Stimulated activated naive CD8-positive, alpha-beta T cell treated with anti-CD3 and anti-CD28 coated beads, Interleukin-15, Interleukin-2, amounts not matched to agents 100 ng/mL and 50 ng/mL, for 24 hours (primary cell): ENCODE results near the gene SOD3.

Experiments used
- H3K27ac Mint-ChIP-seq: one replicate; pipeline ENCODE4 v1.8.0; 2021; ENCODE audit warnings: mild to moderate bottlenecking, mixed read lengths
- H3K27me3 Mint-ChIP-seq: one replicate; pipeline ENCODE4 v1.8.0; 2021; ENCODE audit warnings: mixed read lengths
- H3K36me3 Mint-ChIP-seq: one replicate; pipeline ENCODE4 v1.8.0; 2021; ENCODE audit warnings: low read depth, mixed read lengths
- H3K4me1 Mint-ChIP-seq: one replicate; pipeline ENCODE4 v1.8.0; 2021; ENCODE audit warnings: low read depth, mixed read lengths
- H3K4me3 Mint-ChIP-seq: one replicate; pipeline ENCODE4 v1.8.0; 2021; ENCODE audit warnings: mild to moderate bottlenecking, mixed read lengths
- H3K9me3 Mint-ChIP-seq: one replicate; pipeline ENCODE4 v1.8.0; 2021; ENCODE audit warnings: mixed read lengths

The SOD3 gene, protein sequence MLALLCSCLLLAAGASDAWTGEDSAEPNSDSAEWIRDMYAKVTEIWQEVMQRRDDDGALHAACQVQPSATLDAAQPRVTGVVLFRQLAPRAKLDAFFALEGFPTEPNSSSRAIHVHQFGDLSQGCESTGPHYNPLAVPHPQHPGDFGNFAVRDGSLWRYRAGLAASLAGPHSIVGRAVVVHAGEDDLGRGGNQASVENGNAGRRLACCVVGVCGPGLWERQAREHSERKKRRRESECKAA

DNA sequence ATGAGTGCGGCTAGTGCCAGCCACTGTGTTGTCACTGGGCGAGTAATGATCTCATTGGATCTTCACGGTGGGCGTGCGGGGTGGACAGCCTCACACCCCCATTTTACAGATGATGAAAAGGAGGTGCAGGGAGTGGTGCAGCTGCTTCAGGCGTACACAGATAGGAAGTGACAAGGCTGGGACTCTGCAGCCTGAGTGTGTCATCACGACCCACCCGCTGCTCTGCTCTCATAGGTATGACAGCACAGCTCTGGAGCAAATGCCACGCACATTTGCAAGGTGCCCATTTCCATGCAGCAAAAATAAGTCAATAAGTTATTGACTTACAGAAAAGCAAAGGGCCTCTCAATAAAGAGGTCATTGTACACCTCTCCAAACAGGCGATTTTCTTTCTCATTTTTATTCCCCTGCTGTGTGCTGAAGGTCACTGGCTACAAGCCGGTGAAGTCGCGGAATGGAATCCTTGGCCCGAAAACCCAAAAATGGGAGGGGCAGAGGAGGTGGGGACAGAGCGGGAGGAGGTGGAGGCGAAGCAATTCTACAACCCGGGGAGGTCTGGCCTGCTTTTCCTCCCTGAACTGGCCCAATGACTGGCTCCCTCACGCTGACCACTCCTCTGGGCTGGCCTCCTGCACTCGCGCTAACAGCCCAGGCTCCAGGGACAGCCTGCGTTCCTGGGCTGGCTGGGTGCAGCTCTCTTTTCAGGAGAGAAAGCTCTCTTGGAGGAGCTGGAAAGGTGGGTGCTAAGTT, at the start of gene SOD3:
Gene SOD3, plus strand, starts transcription at position 658 of the 750 bp plus-strand sequence. CDS start 3,949 bp downstream, outside the sequence.
- no peaks in the 10 kb centered on the region for H3K36me3 Mint-ChIP-seq
- H3K4me1 Mint-ChIP-seq: no peaks in the 10 kb centered on the region
- peaks cover 20% of the 10 kb centered on the region for H3K27me3 Mint-ChIP-seq
- no peak within 1 kb of the TSS for H3K27ac Mint-ChIP-seq
- no peaks in the 10 kb centered on the region for H3K9me3 Mint-ChIP-seq
- no peak within 1 kb of the TSS for H3K4me3 Mint-ChIP-seq

DNA sequence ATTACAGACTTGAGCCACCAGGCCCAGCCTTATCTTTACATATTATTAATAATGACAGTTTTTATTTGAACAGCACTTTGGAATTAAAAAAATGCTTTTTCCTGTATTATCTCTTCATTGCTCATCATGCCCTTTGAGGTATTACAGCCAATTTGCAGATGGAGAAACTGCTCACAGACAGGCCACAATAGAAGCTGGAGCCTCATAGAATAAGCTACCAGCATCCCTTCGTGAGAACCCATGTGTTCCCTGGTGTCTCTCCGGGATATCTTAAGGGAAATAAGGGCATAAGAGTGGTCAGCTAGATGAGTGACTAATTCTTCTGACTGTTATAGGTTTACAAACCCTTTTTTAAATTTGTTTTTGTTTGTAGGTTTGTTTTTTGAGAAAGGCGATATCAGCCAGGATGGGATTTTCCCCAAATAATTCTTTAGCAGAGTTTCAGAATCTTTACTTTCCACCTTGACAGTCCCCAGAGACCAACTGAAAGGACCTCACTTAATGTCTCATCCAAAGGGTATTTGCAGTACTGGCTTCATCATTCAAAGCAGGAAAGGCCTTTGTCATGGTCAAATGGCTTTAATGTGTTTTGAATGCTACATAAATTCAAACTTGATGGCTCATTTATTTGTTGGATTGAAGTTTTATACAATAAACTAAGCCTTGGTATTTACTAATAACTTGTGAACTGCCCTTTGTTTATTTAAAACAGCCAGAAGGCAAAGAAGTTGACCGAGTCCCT, 48.0 kb upstream of the SOD3 start:
- Mint-ChIP-seq H3K36me3 (no peaks in the 10 kb centered on the region), H3K4me3 (no peak overlapping the region), H3K27me3 (no peaks in the 10 kb centered on the region), H3K27ac (no peak overlapping the region), H3K9me3 (no peaks in the 10 kb centered on the region), H3K4me1 (no peaks in the 10 kb centered on the region)

DNA sequence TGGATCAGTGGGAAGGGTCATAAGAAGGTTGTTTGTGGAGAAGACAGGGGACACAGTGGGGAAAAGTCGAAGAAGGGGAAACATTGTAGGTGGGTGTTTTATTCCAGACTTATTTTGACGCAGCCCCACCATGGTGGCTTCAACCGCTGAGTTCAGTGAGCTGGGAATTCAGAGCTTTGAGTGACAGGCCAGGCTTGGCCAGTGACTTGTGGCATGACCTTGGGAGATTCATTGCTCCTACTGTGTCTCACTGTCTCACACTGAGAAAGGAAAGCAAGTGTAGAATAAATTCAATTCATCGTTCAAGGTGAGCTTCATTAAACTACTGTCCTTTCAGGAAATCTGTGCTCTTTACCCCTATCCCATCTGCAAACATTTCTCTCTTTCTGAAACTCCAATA, 47.4 kb upstream of the SOD3 start:
- H3K27me3 Mint-ChIP-seq: no peaks in the 10 kb centered on the region
- no peaks in the 10 kb centered on the region for H3K9me3 Mint-ChIP-seq

DNA sequence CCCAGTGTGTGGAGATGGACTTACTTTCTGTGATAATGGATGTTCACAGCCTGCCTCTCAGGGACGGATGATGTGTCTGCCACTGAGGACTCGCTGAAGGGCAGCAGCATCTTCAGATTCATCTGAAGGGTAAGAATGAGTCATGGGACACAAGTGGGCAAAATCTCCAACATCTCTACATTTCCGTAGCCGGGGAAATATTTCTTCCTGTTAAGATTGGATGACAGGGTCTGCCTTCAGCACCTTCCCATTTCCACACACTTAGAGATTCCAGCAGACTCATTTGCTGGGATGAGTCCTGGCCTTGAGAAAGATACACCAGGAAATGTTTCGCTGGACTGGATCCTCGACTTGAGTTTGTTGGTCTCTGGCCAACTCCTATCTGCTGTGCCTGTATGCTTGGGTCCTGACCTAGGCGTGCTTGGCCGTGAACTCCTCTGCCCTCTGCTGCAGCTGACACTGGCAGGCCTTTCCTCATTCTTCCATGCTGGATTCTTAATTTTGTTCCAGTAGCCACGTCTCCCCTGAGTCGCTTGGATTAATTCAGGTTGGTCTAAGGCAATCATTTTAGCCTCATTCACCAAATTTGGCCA, 46.5 kb upstream of the SOD3 start:
- H3K4me3 Mint-ChIP-seq: no peak overlapping the region
- no peaks in the 10 kb centered on the region for H3K4me1 Mint-ChIP-seq
- H3K27me3 Mint-ChIP-seq: no peaks in the 10 kb centered on the region
- no peaks in the 10 kb centered on the region for H3K9me3 Mint-ChIP-seq
- no peaks in the 10 kb centered on the region for H3K36me3 Mint-ChIP-seq
- H3K27ac Mint-ChIP-seq: no peak overlapping the region

More for the DNA sequence above, 47.4 kb upstream of the SOD3 start:
- Mint-ChIP-seq H3K36me3 (no peaks in the 10 kb centered on the region), H3K4me3 (no peak overlapping the region), H3K4me1 (no peaks in the 10 kb centered on the region), H3K27ac (no peak overlapping the region)

DNA sequence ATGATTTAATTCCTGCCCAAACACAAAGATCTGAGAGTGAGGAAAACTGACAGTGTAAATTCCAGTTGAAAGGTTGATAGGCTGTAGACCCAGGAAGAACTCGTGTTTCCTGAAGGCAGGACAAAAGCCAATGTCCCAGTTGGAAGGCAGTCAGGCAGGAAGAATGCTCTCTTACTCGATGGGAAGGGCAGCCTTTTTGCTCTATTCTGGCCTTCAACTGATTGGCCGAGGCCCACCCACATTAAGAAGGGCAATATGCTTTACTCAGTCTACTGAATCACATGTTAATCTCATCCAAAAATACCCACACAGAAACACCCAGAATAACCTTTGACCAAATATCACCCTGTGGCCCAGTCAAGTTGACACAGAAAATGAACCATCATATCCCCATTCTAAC, 45.3 kb upstream of the SOD3 start:
- no peak overlapping the region for H3K4me3 Mint-ChIP-seq
- no peak overlapping the region for H3K27ac Mint-ChIP-seq
- H3K36me3 Mint-ChIP-seq: no peaks in the 10 kb centered on the region
- no peaks in the 10 kb centered on the region for H3K9me3 Mint-ChIP-seq
- H3K27me3 Mint-ChIP-seq: no peaks in the 10 kb centered on the region
- H3K4me1 Mint-ChIP-seq: no peaks in the 10 kb centered on the region

DNA sequence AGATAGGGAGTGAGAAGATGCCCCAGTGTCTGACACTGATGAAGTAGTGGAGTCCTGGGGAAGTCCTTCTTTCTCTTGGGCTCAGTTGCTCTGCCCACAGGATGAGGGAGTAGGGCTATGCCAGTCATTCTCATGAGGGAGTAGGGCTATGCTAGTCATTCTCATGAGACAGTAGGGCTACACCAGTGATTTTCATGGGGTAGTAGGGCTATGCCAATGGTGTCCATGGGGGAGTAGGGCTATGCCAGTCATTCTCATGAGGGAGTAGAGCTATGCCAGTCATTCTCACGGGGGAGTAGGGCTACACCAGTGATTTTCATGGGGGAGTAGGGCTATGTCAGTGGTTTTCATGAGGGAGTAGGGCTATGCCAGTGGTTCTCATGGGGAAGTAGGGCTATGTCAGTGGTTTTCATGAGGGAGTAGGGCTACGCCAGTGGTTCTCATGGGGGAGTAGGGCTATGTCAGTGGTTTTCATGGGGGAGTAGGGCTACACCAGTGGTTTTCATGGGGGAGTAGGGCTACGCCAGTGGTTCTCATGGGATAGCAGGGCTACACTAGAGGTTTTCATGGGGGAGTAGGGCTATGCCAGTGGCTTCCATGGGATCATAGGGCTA, 43.3 kb upstream of the SOD3 start:
- no peaks in the 10 kb centered on the region for H3K36me3 Mint-ChIP-seq
- no peaks in the 10 kb centered on the region for H3K4me1 Mint-ChIP-seq
- peaks cover 9% of the 10 kb centered on the region for H3K9me3 Mint-ChIP-seq
- no peaks in the 10 kb centered on the region for H3K27me3 Mint-ChIP-seq
- no peak overlapping the region for H3K27ac Mint-ChIP-seq
- H3K4me3 Mint-ChIP-seq: no peak overlapping the region

DNA sequence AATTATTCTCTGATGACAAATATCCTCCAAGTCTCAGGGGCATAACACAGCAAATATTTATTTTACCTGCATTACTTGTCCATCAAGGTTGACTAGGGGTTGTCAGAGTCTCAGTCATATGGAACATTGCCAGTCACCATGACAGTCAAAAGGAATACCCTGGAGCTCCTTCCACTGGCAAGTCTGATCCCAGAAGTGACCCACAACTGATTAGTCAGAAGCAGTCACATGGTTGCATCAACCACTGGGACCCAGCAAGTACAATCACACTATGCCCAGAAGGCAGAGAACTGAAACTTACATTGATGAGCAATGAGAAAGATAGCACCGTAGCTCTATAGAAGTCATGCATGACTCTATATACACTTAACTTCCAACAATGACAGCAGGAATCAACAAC, 41.9 kb upstream of the SOD3 start:
- Mint-ChIP-seq H3K27ac (no peak overlapping the region), H3K4me1 (no peaks in the 10 kb centered on the region), H3K36me3 (no peaks in the 10 kb centered on the region), H3K9me3 (peaks cover 9% of the 10 kb centered on the region), H3K4me3 (no peak overlapping the region), H3K27me3 (no peaks in the 10 kb centered on the region)

DNA sequence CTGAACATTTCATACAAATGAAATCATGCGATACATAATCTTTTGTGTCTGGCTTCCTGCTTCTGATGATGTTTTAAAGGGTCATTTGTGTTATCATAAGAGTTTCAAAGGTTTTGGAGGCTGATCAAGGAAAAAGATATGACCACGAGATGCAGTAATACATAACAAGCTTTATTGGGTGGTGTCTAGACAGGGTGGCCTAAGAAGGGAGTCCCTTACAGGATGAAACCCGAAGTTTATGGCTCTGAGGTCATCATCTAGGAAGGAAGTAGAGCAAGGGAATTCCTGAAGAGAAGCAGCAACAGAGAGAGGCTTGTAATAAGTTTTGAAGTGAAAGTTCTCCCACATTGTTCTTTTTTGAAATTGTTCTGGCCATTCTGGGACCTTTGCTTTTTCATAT, 40.8 kb upstream of the SOD3 start:
- Mint-ChIP-seq H3K36me3 (no peaks in the 10 kb centered on the region), H3K27me3 (no peaks in the 10 kb centered on the region), H3K4me3 (no peak overlapping the region), H3K4me1 (no peaks in the 10 kb centered on the region), H3K9me3 (peaks cover 16% of the 10 kb centered on the region), H3K27ac (no peak overlapping the region)

DNA sequence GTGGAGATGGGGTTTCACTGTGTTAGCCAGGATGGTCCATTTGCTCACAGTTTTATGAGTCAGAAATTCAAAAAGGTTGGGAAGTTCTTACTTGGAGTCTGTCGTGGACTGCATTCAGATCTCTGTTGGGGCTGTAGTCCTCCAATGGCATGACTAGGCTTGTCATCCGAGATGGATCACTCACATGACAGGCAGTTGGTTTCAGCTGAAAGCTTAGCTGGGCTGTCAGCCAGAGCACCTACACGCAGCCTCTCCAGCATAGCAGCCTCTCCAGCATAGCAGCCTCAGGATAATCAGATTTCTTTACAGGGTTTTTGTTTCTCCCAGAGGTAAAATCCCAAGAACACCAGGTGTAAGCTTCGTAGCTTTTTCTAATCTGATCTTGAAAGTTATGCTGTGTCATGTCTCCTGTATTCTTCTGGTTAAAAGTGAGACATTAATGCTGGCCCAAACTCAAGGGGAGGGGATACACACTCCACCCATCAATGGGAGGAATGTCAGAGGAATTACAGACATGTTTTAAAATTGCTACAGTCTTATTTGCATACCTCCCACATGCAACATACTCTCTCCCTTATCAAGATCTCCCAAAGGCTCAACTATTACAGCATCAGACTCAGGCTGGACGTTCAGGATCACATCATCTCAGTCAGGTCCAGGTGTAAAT, 31.6 kb upstream of the SOD3 start:
- Mint-ChIP-seq H3K4me3 (no peak overlapping the region), H3K27ac (no peak overlapping the region), H3K4me1 (no peaks in the 10 kb centered on the region), H3K36me3 (no peaks in the 10 kb centered on the region), H3K27me3 (no peaks in the 10 kb centered on the region), H3K9me3 (peaks cover 17% of the 10 kb centered on the region)

DNA sequence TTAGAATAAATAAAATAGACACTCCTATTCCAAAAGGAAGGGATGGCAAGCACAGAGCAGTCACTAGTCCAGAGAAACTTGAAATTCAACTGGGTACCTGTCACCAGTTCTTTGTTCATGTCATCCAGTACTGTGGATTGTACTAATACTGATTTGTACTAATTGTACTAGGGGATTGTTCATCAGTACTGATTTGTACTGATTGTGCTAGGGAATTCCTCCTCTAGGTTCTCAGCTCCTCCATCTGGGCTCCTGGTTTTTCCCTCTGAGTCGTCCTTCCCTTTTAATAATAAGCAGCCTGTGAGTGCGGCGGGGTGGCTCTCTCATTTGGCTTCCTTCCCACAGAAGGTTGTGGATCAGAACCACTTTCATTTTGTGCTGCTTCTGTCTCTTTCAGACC, 31.0 kb upstream of the SOD3 start:
- no peak overlapping the region for H3K4me3 Mint-ChIP-seq
- no peak overlapping the region for H3K27ac Mint-ChIP-seq
- H3K9me3 Mint-ChIP-seq: peaks cover 12% of the 10 kb centered on the region
- H3K4me1 Mint-ChIP-seq: no peaks in the 10 kb centered on the region
- H3K36me3 Mint-ChIP-seq: no peaks in the 10 kb centered on the region
- no peaks in the 10 kb centered on the region for H3K27me3 Mint-ChIP-seq

DNA sequence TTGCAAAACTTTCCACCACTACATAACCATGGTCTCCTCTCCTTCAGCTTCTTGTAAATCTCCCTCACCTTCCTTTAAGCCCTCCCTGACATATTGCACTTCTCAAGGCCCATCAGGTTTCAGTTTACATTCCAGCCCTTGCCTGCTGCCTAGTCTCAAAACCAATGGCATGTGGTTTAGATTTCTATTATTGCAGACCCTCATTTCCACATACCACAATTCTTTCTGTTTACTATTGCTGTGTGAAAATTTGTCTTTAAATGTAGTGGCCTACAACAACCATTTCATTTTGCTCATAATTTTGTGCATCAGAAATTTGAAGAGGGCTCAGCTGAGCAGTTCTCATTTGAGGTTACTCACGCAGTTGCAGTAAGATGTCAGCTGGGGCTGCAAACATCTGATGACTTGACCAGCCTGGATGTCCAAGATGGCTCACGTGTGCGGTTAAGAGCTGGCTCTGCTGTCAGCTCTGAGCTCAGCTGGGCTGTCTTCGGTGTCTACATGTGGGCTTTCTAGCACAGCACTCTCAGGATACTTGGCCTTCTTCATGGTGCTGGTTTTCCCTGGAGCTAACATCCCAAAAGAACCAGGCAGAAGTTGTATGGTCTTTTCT, 29.9 kb upstream of the SOD3 start:
- Mint-ChIP-seq H3K36me3 (no peaks in the 10 kb centered on the region), H3K4me1 (peaks cover 3% of the 10 kb centered on the region), H3K27me3 (no peaks in the 10 kb centered on the region), H3K27ac (no peak overlapping the region), H3K9me3 (peaks cover 8% of the 10 kb centered on the region), H3K4me3 (no peak overlapping the region)

DNA sequence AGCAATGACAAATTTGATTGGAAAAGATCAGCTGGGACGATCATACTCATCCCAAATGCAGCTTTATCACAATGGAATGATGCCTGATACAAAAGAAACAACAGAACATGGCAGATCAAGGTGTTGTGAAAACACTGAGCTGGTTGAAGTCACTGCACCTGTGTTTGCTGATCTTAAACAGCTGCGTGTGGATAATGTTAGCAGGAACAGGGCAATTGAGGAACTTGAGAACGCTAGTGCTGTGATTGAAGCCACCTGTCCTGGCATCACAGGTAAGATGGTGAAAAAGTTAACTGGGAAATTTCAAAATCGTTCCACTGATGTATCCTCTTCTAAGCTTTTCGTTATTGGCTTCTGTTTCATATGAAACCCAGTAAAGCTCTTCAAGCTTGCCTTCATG, 27.4 kb upstream of the SOD3 start:
- peaks cover 3% of the 10 kb centered on the region for H3K4me1 Mint-ChIP-seq
- H3K9me3 Mint-ChIP-seq: peaks cover 15% of the 10 kb centered on the region
- H3K4me3 Mint-ChIP-seq: no peak overlapping the region
- no peak overlapping the region for H3K27ac Mint-ChIP-seq
- no peaks in the 10 kb centered on the region for H3K36me3 Mint-ChIP-seq
- H3K27me3 Mint-ChIP-seq: no peaks in the 10 kb centered on the region

DNA sequence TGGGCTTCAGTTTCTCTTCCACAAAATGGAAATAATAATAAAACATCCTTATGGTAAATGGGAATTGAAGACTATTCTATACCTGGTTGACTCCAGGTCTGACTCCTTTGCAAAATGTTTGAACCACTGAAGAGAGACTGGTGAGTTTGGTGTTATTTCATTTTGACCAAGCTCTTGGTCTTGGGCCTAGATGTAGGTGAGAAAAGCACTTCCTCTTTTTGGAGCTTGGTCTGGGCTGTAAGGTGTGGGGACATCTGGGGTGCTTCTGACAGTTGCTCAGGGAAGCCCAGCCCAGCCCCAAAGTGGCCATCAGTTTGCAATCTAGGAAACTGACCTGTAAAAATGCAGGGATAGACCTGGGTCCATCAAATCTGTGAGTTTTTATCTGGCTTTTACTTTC, 26.8 kb upstream of the SOD3 start:
- no peaks in the 10 kb centered on the region for H3K27me3 Mint-ChIP-seq
- H3K9me3 Mint-ChIP-seq: peaks cover 15% of the 10 kb centered on the region
- no peak overlapping the region for H3K27ac Mint-ChIP-seq
- peaks cover 3% of the 10 kb centered on the region for H3K4me1 Mint-ChIP-seq
- no peak overlapping the region for H3K4me3 Mint-ChIP-seq
- no peaks in the 10 kb centered on the region for H3K36me3 Mint-ChIP-seq

DNA sequence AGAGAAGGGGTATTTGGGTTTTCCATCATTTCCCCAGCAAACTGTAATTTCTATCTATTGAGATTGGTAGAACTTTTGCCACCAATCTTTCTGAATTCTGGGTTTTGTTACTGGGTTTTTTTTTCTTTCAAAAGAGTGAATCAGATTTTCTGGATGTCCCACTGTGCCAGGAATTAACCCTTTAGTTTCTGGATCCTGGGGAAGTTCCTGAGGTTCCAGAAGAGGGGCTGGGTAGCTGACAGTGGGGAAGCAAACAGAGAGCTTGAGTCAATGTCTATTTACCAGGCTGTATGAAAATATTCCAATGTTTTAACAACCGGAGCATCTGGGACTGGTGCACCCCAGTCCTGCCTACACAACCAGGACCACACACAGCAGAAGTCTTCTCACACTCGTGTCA, 25.8 kb upstream of the SOD3 start:
- Mint-ChIP-seq H3K4me3 (no peak overlapping the region), H3K9me3 (peaks cover 15% of the 10 kb centered on the region), H3K4me1 (peaks cover 3% of the 10 kb centered on the region), H3K27me3 (no peaks in the 10 kb centered on the region), H3K27ac (no peak overlapping the region), H3K36me3 (no peaks in the 10 kb centered on the region)
